Measurements from ENCODE around the gene ZNF821.

Gene ZNF821

DNA sequence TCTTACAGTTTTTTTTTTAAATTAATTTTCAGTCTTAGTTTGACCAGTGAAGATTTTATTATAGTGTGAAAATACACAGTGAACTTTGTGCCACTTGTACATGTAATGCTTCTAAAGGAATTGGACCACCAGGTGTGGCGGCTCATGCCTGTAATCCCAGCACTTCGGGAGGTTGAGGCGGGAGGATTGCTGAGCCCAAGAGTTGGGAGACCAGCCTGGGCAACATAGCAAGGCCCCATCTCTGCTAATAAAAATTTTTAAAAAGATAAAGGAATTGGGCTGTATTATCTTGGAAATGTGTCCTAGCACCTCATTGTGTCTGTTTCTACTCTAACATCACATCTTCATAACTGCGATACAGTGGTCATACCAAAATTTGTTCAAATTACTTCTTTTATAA is 15.2 kb upstream of the ZNF821 start:
- Histone ChIP-seq H3K9ac (ENCODE audit: low read length) (no peak overlapping the region), H2AFZ (ENCODE audit: low read length) (no peak overlapping the region), H3K27me3 (replicated peaks; ENCODE audit: insufficient read depth, low read length) (no peaks in the 10 kb centered on the region), H3K9me2 (replicated peaks; ENCODE audit: insufficient read depth, low read length) (no peaks in the 10 kb centered on the region), H3K9me3 (replicated peaks; ENCODE audit: insufficient read depth, low read length) (no peaks in the 10 kb centered on the region), H3K4me3 (ENCODE audit: low read length) (no peak overlapping the region), H3K79me2 (ENCODE audit: low read length) (peaks cover 89% of the 10 kb centered on the region), H3K4me2 (ENCODE audit: low read depth, low read length) (no peak overlapping the region), H3F3A (ENCODE audit: insufficient read depth, low read length) (peaks cover 21% of the 10 kb centered on the region), H4K20me1 (ENCODE audit: insufficient read depth, low read length) (peaks cover 50% of the 10 kb centered on the region), H3K27ac (ENCODE audit: low read length) (no peak overlapping the region), H3K4me1 (ENCODE audit: low read length) (0 out of 2 replicates have a peak, but pooled peaks cover 3% of the 10 kb centered on the region), H3K36me3 (replicated peaks; ENCODE audit: insufficient read depth, low read length) (no peaks in the 10 kb centered on the region)
- TF ChIP-seq EZH2 (optimal IDR thresholded peaks at IDR 0.05; ENCODE audit: low read depth, low read length) (no peak), EZH2phosphoT487 (IDR thresholded peaks at IDR 0.05; ENCODE audit: low read length) (no peak)
- TF ChIP-seq, protein P1, sequence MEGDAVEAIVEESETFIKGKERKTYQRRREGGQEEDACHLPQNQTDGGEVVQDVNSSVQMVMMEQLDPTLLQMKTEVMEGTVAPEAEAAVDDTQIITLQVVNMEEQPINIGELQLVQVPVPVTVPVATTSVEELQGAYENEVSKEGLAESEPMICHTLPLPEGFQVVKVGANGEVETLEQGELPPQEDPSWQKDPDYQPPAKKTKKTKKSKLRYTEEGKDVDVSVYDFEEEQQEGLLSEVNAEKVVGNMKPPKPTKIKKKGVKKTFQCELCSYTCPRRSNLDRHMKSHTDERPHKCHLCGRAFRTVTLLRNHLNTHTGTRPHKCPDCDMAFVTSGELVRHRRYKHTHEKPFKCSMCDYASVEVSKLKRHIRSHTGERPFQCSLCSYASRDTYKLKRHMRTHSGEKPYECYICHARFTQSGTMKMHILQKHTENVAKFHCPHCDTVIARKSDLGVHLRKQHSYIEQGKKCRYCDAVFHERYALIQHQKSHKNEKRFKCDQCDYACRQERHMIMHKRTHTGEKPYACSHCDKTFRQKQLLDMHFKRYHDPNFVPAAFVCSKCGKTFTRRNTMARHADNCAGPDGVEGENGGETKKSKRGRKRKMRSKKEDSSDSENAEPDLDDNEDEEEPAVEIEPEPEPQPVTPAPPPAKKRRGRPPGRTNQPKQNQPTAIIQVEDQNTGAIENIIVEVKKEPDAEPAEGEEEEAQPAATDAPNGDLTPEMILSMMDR (IDR thresholded peaks at IDR 0.05; ENCODE audit: low read length), result no peak
- no peak for DNase-seq

DNA sequence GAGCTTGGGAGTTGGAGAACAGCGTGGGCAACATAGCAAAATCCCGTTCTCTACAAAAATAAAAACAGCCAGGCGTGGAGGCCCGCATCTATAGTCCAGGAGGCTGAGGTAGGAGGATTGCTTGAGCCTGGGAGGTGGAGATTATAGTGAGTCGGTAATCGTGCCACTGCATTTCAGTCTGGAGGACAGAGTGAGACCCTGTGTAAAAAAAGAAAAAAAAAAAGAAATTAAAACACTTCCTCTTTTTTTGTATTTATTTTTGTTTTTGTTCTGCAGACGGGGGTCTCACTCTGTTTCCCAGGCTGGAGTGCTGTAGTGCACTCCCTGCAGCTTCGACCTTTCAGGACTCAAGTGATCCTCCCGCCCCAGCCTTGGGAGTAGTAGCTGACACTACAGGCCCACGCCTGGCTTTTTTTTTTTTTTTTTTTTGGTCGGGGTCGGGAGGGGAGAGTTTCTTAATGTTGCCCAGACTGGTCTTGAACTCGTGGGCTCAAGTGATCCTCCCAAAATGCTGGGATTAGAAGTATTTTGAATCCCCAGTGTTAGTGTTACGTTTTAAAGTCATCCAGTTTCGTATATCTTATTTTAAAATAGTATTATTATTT is 12.9 kb upstream of the ZNF821 start:
- H3K4me1 ChIP-seq (ENCODE audit: low read length), result 0 out of 2 replicates have a peak, but pooled peaks cover 3% of the 10 kb centered on the region
- H2AFZ ChIP-seq (ENCODE audit: low read length), result no peak overlapping the region
- H3F3A ChIP-seq (ENCODE audit: insufficient read depth, low read length), result peaks cover 25% of the 10 kb centered on the region
- H3K27ac ChIP-seq (ENCODE audit: low read length), result no peak overlapping the region
- no peaks in the 10 kb centered on the region for H3K9me3 ChIP-seq (replicated peaks; ENCODE audit: insufficient read depth, low read length)
- no peaks in the 10 kb centered on the region for H3K36me3 ChIP-seq (replicated peaks; ENCODE audit: insufficient read depth, low read length)
- DNase-seq, result no peak
- H3K79me2 ChIP-seq (ENCODE audit: low read length), result peaks cover 66% of the 10 kb centered on the region
- H3K27me3 ChIP-seq (replicated peaks; ENCODE audit: insufficient read depth, low read length), result no peaks in the 10 kb centered on the region
- H4K20me1 ChIP-seq (ENCODE audit: insufficient read depth, low read length), result peaks cover 28% of the 10 kb centered on the region
- H3K9me2 ChIP-seq (replicated peaks; ENCODE audit: insufficient read depth, low read length), result no peaks in the 10 kb centered on the region
- peak overlapping the region; percentile 61; the same call in 1 of the 2 replicates for H3K4me2 ChIP-seq (ENCODE audit: low read depth, low read length)
- H3K4me3 ChIP-seq (ENCODE audit: low read length), result peak overlapping the region; percentile 94; the same call in 1 of the 2 replicates
- TF ChIP-seq EZH2 (optimal IDR thresholded peaks at IDR 0.05; ENCODE audit: low read depth, low read length) (no peak), EZH2phosphoT487 (IDR thresholded peaks at IDR 0.05; ENCODE audit: low read length) (no peak)
- TF ChIP-seq, protein P1 (IDR thresholded peaks at IDR 0.05; ENCODE audit: low read length), result no peak
- no peak overlapping the region for H3K9ac ChIP-seq (ENCODE audit: low read length)

DNA sequence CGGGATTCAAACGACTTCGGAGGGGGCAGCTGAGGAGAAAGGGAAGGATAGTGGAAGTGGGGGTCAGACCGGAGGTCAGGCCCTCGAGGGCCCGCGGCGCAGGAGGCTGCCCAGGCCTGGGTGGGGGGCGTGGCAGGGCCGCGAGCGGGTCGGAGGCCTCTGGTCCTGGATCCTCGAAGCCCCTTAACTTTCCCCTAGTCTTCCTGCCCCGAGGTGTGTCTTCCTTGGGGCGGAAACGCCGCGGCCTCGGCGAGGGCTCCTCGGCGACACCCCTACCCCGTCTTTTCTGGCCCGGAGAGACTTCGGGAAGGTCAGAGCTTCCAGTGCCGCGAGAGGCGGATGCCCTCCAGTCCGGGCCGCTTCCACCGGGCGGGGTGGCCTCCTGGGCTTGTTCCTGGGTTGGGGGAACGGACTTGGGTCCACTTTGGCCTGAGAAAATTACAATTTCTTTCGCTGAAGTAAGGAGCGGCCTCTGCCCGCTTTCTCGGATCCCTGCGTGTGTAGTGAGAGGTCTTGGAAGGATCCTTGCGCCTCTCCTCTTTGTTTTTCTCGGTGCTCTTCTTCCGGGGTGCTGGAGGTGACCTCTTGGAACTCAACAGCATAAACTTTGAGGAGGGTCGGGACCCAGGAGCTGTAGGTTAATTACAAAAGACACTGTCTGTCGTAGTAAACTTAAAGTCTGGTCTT is 11.8 kb upstream of the ZNF821 start:
- Histone ChIP-seq H3K4me3 (ENCODE audit: low read length) (peak overlapping the region; percentile 94), H3K4me2 (ENCODE audit: low read depth, low read length) (peak overlapping the region; percentile 60), H3K27ac (ENCODE audit: low read length) (peak overlapping the region; percentile 80), H3K4me1 (ENCODE audit: low read length) (0 out of 2 replicates have a peak, but pooled peaks cover 3% of the 10 kb centered on the region), H3K79me2 (ENCODE audit: low read length) (peaks cover 55% of the 10 kb centered on the region), H3K9ac (ENCODE audit: low read length) (peak overlapping the region; percentile 91), H3K9me2 (replicated peaks; ENCODE audit: insufficient read depth, low read length) (no peaks in the 10 kb centered on the region), H4K20me1 (ENCODE audit: insufficient read depth, low read length) (peaks cover 20% of the 10 kb centered on the region), H2AFZ (ENCODE audit: low read length) (peak overlapping the region; percentile 82), H3K36me3 (replicated peaks; ENCODE audit: insufficient read depth, low read length) (no peaks in the 10 kb centered on the region), H3F3A (ENCODE audit: insufficient read depth, low read length) (peaks cover 23% of the 10 kb centered on the region), H3K9me3 (replicated peaks; ENCODE audit: insufficient read depth, low read length) (no peaks in the 10 kb centered on the region), H3K27me3 (replicated peaks; ENCODE audit: insufficient read depth, low read length) (no peaks in the 10 kb centered on the region)
- peak; percentile 27 for DNase-seq
- TF ChIP-seq, protein P1 (IDR thresholded peaks at IDR 0.05; ENCODE audit: low read length), result no peak
- TF ChIP-seq EZH2phosphoT487 (IDR thresholded peaks at IDR 0.05; ENCODE audit: low read length) (no peak), EZH2 (optimal IDR thresholded peaks at IDR 0.05; ENCODE audit: low read depth, low read length) (no peak)
